Nephron (organoid): ENCODE data around the gene ADGB.

Experiments
- H3K27ac Mint-ChIP-seq, 3 experiments: 2 replicates each; pipeline ENCODE4 v1.8.0; 2020; ENCODE audit warnings: mixed read lengths in 3 of 3, mild to moderate bottlenecking in 2 of 3, moderate library complexity in 1 of 3
- H3K27me3 Mint-ChIP-seq: 2 replicates; pipeline ENCODE4 v1.8.0; 2021; ENCODE audit warnings: low read depth, mild to moderate bottlenecking, moderate library complexity, mixed read lengths
- H3K36me3 Mint-ChIP-seq: 2 replicates; pipeline ENCODE4 v1.8.0; 2020; ENCODE audit warnings: low read depth, mixed read lengths
- H3K4me1 Mint-ChIP-seq: 2 replicates; pipeline ENCODE4 v1.8.0; 2020; ENCODE audit warnings: mixed read lengths
- H3K4me3 Mint-ChIP-seq, 3 experiments: 2 replicates each; pipeline ENCODE4 v1.8.0; 2020; ENCODE audit warnings: mild to moderate bottlenecking in 3 of 3, mixed read lengths in 3 of 3, moderate library complexity in 2 of 3
- H3K9me3 Mint-ChIP-seq: 2 replicates; pipeline ENCODE4 v1.8.0; 2020; ENCODE audit warnings: mixed read lengths
- TF ChIP-seq, protein P1 (sequence below), 3 experiments: fragments of 200-600 bp; sonication (generic); IDR thresholded peaks; one replicate each; pipeline ENCODE4 v1.5.0; 2021; ENCODE audit warnings: antibody characterized with exemption in 3 of 3; ENCODE audit not compliant: unreplicated experiment in 3 of 3

ADGB gene

DNA sequence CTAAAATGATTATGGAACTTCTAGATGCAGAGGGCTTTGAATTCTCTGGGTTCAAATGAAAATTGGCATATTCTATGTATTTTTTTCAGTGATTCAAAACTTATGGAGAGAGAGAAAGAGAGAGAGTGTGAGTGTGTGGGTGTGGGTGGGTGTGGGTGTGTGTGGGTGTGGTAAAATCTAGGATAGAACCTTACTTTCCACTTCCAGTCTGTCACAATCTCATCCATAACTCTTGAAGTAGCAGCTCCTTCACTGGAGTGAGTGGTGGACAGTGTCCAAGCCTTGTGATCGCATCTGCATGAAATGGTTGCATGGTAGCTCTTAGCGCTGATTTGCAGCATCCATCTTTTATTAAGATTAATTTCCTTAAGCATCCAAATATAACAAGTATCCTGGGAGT, 37.7 kb downstream of the ADGB start:
- Mint-ChIP-seq H3K9me3 (no peaks in the 10 kb centered on the region), H3K4me1 (no peaks in the 10 kb centered on the region), H3K27ac (no peak overlapping the region), H3K4me3 (no peak overlapping the region), H3K36me3 (no peaks in the 10 kb centered on the region), H3K27me3 (no peaks in the 10 kb centered on the region)
- TF ChIP-seq, protein P1, sequence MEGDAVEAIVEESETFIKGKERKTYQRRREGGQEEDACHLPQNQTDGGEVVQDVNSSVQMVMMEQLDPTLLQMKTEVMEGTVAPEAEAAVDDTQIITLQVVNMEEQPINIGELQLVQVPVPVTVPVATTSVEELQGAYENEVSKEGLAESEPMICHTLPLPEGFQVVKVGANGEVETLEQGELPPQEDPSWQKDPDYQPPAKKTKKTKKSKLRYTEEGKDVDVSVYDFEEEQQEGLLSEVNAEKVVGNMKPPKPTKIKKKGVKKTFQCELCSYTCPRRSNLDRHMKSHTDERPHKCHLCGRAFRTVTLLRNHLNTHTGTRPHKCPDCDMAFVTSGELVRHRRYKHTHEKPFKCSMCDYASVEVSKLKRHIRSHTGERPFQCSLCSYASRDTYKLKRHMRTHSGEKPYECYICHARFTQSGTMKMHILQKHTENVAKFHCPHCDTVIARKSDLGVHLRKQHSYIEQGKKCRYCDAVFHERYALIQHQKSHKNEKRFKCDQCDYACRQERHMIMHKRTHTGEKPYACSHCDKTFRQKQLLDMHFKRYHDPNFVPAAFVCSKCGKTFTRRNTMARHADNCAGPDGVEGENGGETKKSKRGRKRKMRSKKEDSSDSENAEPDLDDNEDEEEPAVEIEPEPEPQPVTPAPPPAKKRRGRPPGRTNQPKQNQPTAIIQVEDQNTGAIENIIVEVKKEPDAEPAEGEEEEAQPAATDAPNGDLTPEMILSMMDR (IDR thresholded peaks at IDR 0.05; ENCODE audit: unreplicated experiment in 3 of 3) = no peak

DNA sequence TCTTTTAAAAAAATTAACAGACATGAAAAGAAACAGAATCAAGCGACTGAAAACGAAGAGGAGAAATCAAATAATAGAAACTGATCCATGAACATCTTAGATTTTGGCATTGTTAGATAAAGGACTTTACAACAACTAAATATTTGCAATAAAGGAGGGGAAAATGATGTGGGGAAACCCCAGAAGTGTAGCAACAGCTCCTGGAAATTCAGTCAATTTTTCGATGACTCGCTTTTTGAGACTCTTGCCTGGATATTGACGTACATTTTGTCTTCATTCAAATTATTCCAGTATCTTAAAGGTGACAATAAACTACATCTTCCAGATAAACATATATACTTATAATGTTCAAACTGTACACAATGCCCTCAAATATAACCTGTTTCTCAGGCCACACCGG, 44.1 kb downstream of the ADGB start:
- Mint-ChIP-seq H3K4me3 (no peak overlapping the region), H3K4me1 (no peaks in the 10 kb centered on the region), H3K36me3 (no peaks in the 10 kb centered on the region), H3K9me3 (no peaks in the 10 kb centered on the region), H3K27ac (no peak overlapping the region), H3K27me3 (no peaks in the 10 kb centered on the region)
- TF ChIP-seq, protein P1 (IDR thresholded peaks at IDR 0.05; ENCODE audit: unreplicated experiment in 3 of 3) = no peak

DNA sequence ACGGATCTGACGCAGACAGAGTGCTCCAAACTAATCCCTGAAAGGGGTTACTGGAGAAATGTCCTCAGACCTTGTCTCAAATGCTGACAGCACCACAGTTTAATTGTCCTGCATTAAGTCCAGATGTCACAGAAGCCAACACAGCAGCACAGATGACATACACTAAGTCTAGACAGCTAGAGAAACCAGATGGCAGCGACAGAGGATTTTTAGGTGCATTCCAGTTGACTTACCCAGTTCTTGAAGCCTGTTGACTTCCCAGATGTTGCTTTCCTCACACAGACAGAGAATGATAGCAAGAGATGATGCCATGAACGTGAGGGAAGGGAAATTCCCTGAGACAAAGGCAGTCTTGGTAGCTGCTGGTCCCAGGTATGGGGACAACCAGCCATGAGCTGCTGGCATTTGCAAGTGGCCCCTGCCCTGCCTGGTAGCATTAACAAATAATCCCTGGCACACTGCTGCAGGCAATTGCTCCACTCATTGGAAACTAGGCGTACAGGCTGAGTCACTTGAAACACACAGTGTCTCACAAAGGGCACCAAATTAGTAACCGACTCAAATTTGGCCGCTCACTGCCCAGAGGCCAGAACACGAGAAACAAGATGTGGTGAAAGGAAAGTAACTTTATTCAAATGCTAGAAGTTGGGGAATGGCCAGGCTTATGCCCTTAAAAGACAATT, 52.2 kb downstream of the ADGB start:
- H3K36me3 Mint-ChIP-seq = no peaks in the 10 kb centered on the region
- no peak overlapping the region for H3K4me3 Mint-ChIP-seq
- H3K9me3 Mint-ChIP-seq = no peaks in the 10 kb centered on the region
- TF ChIP-seq, protein P1 (IDR thresholded peaks at IDR 0.05; ENCODE audit: unreplicated experiment in 3 of 3) = no peak
- no peak overlapping the region for H3K27ac Mint-ChIP-seq
- no peaks in the 10 kb centered on the region for H3K4me1 Mint-ChIP-seq
- no peaks in the 10 kb centered on the region for H3K27me3 Mint-ChIP-seq

DNA sequence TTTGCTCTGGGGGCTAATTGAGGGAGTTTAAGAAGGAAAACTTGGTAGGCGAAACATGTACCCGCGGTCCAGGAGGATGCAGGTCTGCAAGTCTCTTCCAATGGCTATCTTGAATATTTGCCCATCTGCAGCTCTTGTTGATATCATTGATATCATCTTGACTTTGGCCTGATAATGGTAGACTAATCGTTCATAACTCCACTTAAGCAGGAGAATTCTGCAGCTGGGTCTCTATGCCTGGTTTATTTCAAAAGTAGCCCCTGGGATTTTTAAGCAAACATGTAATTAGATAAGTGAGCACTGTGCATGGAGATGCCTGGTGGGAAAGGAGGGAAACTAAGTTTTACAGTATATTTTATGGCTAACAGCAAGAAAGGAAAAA, 52.7 kb downstream of the ADGB start:
- TF ChIP-seq, protein P1 (IDR thresholded peaks at IDR 0.05; ENCODE audit: unreplicated experiment in 3 of 3) = no peak

DNA sequence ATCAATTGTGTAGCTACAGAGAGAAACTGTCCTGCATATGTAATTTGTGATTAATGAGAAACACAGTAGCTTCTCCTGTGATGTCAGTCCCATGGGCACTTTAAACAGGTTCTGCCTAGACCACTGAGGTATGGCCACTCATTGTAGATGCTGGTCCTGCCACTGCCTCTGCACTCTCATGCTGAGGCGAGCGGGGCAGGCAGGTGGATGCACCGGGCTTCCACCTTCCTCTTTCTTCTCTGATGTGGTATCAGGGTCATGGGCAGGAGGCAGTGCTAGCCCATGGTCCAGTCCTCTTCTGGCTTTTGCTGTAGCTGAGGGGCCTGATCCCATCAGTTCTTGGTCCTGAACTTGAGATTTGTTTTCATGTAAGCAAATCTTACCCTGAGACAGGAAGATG, 58.7 kb downstream of the ADGB start:
- TF ChIP-seq, protein P1 (IDR thresholded peaks at IDR 0.05; ENCODE audit: unreplicated experiment in 3 of 3) = no peak
- Mint-ChIP-seq H3K27ac (no peak overlapping the region), H3K27me3 (no peaks in the 10 kb centered on the region), H3K4me1 (no peaks in the 10 kb centered on the region), H3K4me3 (no peak overlapping the region), H3K9me3 (peaks cover 4% of the 10 kb centered on the region), H3K36me3 (no peaks in the 10 kb centered on the region)

More for the DNA sequence above, 52.7 kb downstream of the ADGB start:
- no peak overlapping the region for H3K27ac Mint-ChIP-seq
- H3K36me3 Mint-ChIP-seq = no peaks in the 10 kb centered on the region
- no peaks in the 10 kb centered on the region for H3K9me3 Mint-ChIP-seq
- H3K27me3 Mint-ChIP-seq = no peaks in the 10 kb centered on the region
- H3K4me1 Mint-ChIP-seq = no peaks in the 10 kb centered on the region
- no peak overlapping the region for H3K4me3 Mint-ChIP-seq

DNA sequence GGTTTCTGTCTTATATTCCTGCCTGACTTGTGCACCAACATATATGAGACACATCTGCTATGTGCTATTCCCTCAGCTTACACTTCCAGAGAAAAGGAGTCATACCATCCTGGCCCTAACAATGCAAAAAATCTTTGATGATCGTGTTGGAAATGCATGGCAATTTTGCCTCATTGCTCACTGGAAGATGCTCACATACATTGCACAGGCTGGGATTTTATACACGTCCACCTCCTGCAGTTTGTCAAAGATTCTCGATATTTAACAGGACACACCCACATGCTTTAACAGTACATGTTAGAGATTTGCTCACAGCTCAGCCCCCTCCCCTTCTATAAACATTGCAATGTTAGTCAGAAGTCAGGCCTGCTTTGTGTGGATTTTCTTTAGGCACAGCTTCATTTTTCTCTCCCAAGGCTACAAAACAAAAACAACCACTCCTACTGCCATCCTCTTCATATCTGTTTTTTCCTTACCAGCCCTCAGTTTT, 66.1 kb downstream of the ADGB start:
- TF ChIP-seq, protein P1 (IDR thresholded peaks at IDR 0.05; ENCODE audit: unreplicated experiment in 3 of 3) = no peak
- Mint-ChIP-seq H3K4me3 (no peak overlapping the region), H3K9me3 (peaks cover 4% of the 10 kb centered on the region), H3K4me1 (no peaks in the 10 kb centered on the region), H3K27ac (no peak overlapping the region), H3K27me3 (no peaks in the 10 kb centered on the region), H3K36me3 (no peaks in the 10 kb centered on the region)
